ENCODE results near the gene RNF224. TPM values are rescaled to one million over a fixed set of nuclear protein-coding genes. Genes with fewer than 3 reads are reported as not detected.

RNF224 gene
- total and polyA plus RNA-seq, 2 of the 13 experiments (the other 11 are each of a cell fraction or from before 2014, with no cell fraction given) = 0.09 TPM; not detected in 1

- TF ChIP-seq TBX3 (IDR thresholded peaks at IDR 0.05; ENCODE audit: borderline replicate concordance) = no peak
- TF ChIP-seq ZNF275 (CRISPR knock-in tag; IDR thresholded peaks at IDR 0.05; ENCODE audit: borderline replicate concordance) = no peak; the same call in 1 of the 2 replicates
- TF ChIP-seq RBM22 (optimal IDR thresholded peaks at IDR 0.05; ENCODE audit: low read length) = peak; percentile 10
- no peak for TF ChIP-seq AKNA (CRISPR knock-in tag; IDR thresholded peaks at IDR 0.05; ENCODE audit: borderline replicate concordance)
- TF ChIP-seq PCBP2 (optimal IDR thresholded peaks at IDR 0.05; ENCODE audit: low read depth, low read length, poor library complexity, severe bottlenecking) = no peak
- TF ChIP-seq RCOR2 (CRISPR knock-in tag; IDR thresholded peaks at IDR 0.05) = no peak
- TF ChIP-seq MEIS2 (CRISPR knock-in tag; IDR thresholded peaks at IDR 0.05) = 0 out of 2 replicates have a peak, but pooled peaks have one; percentile 25
- TF ChIP-seq ZC3H4 (CRISPR knock-in tag; IDR thresholded peaks at IDR 0.05; ENCODE audit: borderline replicate concordance) = no peak; the same call in 1 of the 2 replicates
- no peak for TF ChIP-seq CREBL2 (CRISPR knock-in tag; IDR thresholded peaks at IDR 0.05; ENCODE audit: borderline replicate concordance)
These were observed 1.9 kb downstream of the RNF224 start (continued) for GRCh38 chr9:137228968-137229896.
